HG03354 (cell line): ENCODE results near the gene CRTAC1.
"Not testable (repeated sequence)": the region's sequence is repeated elsewhere in the genome, so short reads cannot be mapped to it uniquely, and the experiment has no call there.

ENCODE experiments used
- ATAC-seq: cut with Tn5 transposase; IDR thresholded peaks from one replicate; pipeline ENCODE4 v1.9.1; 2021; ENCODE audit warnings: mild to moderate bottlenecking; ENCODE audit not compliant: unreplicated experiment, poor library complexity, severe bottlenecking

The CRTAC1 gene

DNA sequence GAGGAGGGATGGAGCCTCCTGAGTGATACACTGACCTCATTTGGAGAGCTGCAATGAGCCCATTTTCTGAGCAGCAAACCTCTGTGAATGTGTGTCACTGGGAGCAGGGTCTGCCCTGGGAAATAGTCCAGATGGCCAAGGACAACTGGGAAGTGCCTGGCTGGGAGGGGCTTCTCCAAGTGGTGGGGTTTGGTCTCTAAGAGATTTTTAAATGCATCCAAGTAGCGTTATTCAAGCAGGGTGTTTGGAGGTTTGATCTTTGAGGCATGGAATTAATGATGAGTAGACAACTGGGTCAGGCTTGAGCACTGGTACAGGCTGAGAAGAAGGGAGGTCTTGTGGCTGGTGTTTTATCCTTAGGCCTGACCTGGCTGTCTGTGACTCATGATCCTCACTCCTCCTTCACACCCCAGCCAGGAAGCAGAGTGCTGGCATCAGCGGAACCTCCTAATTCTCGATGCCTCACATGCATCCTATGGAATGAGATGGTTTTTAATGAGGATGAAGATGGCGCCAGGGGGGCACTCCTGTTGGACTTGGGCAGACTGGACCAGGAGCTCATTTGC is 177.5 kb downstream of the CRTAC1 start:
- ATAC-seq: no peak

DNA sequence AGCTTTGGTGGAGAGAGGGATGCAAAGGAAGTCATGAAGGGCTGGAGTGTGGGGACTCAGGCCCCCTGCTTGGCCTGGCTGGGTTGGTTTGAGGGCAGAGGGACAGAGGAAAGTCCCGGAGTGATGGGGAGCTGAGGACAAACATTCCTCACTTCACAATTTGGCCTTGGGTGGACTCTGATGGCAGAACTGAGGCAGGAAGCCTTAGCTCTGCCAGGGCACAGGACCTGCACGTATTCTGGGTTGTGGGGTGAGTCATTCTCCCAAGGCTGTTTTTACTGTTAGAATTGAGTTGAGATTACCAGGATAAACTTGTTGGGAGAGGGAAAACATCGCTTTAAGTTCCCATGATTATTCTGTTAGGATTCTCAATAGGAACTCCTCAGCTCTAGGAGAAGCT is 178.1 kb downstream of the CRTAC1 start:
- ATAC-seq: no peak

DNA sequence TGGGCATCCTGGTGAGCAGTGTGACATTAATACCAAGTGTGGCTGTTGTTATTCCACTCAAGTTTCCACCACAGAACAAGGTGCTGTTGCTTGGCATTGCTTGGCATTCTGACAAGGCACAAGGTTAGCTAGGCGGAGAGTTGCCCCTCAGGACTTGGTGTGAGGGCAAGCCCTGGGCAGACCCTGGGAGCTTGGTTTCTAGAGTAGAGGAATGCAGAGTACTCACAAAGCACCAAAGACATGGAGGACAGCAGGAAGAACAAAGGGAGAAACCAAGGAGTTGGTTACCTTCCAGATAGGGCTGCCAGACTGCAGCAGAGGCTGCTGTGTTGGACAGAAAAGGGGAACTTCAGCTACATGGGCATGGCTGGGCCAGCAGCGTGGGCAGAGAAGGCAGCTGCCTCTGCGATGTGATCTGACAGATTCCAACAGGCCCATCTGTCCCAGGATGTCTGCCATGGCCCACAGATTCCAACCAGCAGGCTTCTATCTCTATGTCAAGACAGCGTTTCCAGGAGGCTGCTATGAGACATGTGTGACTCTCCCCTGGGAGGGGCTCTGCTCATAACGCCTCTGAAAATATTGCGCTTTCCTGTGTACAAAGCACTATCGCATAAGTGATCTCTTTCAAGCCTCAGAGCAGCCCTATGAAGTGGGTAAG is 178.9 kb downstream of the CRTAC1 start:
- ATAC-seq: no peak

DNA sequence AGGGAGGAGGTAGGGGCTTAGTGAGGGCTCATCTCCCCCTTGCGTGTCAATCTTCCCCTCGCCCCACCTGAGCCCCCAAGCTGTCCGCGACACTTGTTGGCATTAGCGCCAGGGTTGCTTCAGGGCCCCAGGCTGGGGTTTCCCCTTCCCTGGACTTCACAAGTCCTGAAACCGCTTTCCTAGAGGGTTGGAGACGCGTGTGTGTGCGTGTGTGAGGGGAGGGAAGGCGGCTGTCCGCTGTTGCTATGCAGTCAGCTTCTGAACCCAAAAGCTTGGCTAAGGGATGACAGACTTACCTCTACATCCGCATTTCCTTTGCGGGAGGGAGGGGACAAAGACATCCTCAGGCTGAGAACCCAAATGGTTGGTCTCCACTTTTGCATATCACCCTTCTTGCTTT is 180.0 kb downstream of the CRTAC1 start:
- no peak for ATAC-seq

DNA sequence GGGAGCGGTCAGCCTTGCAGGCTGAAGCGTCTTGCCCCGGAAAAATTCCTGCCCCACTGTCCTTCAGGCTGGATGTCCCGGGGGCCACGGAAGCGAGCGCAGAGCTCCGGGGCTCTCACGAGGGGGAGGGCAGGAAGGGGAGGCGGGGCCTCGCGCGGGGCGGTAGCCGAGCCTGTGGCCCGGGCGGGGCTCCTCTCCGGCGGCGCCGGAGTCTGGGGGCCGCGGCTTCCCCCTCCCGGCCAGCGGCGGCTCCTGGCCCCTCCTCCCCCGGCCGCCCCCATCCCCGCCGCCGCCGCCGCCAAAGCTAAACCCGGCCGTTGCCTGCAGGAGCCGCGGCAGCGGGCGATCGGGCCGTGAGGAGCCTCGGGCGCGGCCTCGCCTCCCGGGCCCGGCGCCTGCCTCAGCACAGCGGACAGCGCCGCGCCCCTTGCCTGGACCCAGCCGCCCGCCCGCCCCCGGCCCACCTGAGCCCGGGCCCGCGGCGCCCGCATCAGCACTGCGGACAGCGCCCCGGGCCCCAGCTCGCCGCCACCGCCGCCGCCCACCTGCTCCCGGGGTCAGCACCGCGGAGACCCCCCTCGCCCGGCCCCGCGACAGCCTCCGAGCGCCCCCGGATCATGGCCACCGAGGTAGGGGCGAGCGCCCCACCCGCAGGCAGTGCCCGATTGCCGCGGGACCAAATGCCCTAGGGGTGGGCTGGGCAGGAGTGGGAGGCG is 180.6 kb downstream of the CRTAC1 start, which contains the start of gene GOLGA7B:
Gene GOLGA7B (plus strand): TSS at position 157 of the 716 bp plus-strand sequence. CDS start 461 bp downstream, at position 618.
- peak; percentile 74 for ATAC-seq

DNA sequence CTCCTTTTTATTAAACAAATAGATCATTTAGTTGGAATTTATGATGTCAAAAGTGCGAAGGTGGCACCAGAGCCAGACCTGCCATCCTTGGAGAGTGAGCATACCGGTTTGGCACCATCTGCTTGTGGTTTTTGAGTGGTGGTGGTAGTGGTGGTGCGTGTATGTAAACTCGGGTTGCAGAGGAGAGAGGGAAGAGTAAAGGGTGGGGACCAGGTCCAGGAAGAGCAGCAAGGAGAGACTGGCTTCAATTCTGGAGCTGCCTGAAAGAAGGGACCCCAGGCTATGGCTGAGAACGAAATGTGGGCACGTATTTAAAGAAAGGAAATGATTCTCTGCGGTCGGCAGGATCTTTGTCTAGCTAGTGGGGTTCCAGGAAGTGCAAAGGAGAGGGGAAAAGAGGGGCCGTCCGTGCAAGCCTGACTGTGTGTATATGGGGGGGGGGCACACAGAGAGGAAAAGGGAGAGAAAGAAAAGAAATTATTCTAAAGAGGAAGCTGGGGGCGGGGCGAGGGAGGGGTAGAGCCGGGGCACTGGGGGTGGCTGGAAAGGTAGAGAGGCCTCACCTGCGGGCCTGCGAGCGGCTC is 181.2 kb downstream of the CRTAC1 start:
- peak; percentile 28 for ATAC-seq

DNA sequence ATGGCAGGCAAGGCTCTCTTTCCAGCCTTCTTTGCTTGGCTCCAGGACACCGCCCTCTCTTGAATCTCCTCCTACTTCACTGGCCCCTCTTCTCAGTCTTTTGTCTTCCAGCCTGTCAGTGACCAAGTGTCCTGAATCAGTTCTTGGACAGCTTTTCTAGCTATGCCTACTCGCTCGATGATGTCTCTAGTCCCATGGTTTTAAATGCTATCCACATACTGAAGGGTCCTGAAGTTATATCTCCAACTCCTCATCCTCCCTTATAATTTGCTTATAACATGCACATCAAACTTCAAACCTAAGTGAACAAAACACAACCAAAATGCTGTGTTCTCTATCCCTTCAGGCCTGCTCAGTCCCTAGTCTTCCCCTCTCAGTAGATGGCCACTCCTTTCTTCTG is 185.7 kb downstream of the CRTAC1 start:
- no peak for ATAC-seq

DNA sequence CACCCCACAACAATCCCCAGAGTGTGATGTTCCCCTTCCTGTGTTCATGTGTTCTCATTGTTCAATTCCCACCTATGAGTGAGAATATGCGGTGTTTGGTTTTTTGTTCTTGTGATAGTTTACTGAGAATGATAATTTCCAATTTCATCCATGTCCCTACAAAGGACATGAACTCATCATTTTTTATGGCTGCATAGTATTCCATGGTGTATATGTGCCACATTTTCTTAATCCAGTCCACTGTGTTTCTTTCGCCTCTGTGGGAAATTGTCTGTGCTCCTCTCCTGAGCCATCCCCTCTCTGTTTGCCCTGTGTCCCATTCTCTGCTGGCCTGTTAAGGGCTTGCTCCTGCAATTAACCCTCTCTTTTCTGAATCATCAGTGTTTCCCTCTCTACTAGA is 186.4 kb downstream of the CRTAC1 start:
- not testable (repeated sequence) for ATAC-seq

DNA sequence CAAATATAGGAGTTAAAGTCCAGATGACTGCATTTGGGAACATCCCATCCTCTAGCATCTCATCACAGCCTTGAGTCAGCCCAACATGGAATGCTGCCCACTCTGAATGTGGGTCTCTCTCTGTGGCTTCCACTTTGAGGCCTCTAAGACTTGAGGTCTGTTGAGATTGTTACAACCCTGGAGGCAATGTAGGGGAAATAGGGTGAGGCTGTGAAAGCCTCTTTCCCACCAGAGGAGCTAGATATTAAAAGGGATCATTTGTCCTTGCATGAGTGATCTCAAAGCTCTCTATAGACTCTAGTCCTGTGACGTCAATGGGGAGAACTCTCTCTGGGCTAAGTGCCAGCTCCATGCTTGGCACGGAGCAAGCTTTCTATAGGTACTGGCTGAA is 187.1 kb downstream of the CRTAC1 start:
- no peak for ATAC-seq

DNA sequence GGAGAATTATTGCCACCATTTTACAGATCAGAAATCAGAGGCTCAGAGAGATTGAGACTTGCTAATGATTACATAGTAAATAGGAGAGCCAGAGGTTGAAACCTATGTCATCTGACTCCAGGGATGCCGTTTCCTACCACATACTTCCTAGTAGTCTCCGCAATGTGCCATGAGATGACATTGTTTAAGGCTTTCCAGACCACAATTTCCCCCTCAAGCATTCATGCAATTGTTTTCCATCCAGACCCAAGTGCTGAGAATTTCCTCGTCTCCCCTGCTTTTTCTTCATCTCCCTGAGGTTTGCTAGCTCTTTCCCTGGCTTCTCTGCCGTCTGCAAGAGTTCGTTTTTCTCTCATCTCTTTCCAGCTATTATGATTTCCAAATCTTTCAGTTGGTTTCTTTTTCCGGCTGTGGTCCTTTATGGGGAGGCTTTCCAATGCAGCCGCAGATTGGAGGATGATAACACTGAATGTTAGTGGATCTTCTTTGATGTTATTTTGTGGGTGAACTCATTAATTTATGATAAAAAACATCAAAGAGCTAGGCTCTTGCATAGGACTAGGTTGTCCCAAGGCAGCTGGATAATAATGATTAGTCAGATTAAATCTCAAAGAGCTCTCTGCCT is 187.7 kb downstream of the CRTAC1 start:
- no peak for ATAC-seq

DNA sequence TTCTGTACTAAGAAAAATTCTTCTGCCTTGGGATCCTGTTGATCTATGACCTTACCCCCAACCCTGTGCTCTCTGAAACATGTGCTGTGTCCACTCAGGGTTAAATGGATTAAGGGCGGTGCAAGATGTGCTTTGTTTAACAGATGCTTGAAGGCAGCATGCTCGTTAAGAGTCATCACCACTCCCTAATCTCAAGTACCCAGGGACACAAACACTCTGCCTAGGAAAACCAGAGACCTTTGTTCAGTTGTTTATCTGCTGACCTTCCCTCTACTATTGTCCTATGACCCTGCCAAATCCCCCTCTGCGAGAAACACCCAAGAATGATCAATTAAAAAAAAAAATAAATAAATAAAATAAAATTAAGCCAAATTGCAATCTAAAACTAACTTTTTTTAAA is 188.3 kb downstream of the CRTAC1 start:
- ATAC-seq: not testable (repeated sequence)

DNA sequence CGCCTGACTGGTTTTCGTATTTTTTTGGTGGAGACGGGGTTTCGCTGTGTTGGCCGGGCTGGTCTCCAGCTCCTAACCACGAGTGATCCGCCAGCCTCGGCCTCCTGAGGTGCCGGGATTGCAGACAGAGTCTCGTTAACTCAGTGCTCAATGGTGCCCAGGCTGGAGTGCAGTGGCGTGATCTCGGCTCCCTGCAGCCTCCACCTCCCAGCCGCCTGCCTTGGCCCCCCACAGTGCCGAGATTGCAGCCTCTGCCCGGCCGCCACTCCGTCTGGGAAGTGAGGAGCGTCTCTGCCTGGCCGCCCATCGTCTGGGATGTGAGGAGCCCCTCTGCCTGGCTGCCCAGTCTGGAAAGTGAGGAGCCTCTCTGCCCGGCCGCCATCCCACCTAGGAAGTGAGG is 189.3 kb downstream of the CRTAC1 start:
- ATAC-seq: not testable (repeated sequence)

DNA sequence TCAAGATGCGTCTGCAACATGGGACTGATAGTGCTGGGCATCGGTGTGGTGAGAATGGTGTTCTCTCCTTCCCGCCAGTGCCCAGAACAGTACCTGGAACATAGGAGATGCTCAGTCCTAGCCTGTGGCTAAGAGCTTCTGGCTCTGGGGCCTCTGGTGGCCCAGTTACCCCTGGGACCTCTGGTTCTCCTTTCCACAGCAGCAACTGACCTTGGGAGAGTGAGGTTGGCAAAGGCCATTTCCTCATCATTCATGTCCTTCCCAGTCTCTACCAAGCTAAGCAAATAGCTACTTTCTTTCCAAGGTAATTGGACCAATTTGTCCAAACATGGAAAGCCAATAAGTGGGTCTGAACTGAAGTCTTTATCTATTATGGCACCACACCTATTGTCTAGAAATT is 192.3 kb downstream of the CRTAC1 start:
- ATAC-seq: no peak

DNA sequence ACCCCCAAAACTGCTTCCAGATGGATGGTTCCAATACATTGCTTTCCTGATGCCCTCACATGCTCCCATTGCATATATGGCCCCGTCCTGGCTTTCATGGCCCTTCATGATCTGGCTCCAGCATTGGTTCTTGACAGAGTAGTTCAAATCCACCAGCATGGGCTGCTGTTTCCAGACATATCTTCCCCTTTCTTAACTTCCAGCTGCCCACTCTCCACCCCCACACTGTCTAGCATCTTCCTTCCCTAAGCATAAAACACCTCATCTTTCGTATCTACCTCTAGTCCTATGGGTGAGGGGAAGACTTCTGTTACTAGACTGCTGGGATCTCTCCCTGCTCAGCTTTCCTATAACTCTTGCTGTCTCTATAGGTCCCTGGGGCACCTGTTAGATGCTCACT is 194.0 kb downstream of the CRTAC1 start:
- ATAC-seq: no peak

DNA sequence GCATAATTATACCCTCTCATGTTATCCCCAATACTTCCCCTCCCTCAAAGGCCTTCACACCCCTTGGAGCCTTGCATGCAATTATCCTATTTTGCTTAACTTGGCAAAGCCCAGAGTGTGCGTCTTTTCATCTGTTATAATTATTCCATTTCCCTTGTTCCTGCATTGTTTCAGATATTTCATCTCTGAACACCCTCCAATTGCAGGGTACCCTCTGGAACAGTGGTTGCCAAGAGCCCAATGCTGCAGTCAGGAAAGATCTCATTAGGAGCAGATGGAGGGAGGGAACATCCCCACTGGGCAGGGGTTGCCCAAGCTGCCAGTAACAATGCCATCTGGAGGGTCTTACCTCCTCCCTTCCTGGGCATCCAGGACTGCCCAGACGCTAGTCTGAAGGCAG is 199.2 kb downstream of the CRTAC1 start:
- no peak for ATAC-seq

DNA sequence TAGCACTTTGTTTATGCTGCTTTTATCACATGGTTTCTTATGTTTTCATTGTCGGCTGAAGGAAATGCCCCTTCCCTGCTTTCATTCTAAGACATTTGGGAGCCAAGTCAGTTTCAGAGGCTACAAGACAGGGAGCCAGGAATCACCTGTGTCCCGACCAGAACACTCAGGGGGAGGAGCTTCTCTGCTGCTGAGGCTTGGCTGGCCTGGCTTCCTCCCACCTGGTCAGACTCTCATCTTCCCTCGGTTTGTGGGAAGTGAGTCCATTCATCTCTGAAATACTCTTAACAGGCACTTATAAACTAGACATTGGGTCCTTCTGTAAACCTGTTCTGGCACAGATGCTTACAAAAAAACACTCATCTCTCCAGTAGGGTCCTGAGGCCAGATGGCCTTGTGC is 200.4 kb downstream of the CRTAC1 start:
- no peak for ATAC-seq

DNA sequence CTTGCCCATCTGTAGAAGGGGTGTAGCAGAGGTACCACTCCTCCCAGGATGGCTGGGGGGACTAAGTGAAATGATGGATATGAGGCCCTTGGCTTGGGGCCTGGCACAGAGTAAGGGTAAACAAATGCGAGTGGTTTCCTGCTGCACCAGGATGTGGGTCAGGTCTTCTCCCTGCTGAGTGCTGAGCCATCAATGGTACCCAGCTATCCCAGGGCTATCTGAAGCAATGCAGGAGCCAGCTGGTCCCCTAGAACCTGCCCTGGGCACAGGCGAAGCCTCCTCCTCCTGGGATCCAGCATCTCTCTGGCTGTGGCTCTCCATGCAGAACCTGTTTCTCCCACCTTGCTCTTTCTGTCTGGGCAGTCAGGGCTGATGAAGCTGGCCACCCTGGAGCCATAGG is 201.7 kb downstream of the CRTAC1 start:
- no peak for ATAC-seq

DNA sequence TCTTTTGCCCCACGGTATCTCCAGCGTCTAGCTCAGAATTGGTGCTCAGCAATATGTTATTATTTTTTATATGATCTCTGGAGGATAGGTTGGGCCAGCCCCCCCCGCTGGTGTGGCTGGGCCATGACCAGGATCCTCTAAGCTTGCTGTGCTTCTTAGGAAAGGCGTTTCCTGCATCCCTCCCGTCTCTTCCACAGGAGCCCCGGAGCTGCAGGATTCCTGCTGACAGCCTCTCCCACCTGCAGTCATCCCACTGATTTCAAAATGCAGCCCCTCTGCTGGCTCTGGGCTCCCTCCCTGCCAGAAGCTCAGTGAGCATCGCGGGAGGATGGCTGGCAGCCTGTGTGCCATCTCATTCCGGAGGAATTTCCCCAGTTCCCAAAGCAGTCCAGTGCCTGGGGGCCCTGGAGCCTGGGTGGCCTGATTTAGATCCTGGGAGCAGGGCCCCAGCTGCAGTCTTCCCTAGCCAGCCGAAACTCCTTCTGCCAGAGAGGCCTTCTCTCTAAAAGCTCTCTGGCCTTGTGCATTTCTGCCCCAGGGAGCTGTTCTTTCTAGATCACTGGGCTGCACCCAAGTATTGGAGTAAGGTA is 202.6 kb downstream of the CRTAC1 start:
- no peak for ATAC-seq

DNA sequence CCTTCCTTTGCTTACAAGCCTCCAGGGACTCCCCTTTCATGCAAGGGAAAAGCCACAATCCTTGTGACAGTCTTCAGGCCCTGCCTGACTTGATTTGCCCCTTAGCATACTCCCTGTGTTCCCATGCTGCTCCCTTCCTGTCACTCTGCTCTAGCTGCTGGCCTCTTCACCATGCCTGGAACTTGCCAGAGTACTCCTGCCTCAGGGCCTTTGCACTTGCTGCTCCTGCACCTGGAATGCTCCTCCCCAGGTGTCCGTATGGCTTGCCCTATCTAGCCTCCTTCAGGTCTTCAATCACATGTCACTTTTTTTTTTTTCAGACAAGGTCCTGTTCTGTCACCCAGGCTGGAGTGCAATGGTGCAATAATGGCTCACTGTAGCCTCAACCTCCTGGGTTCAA is 203.5 kb downstream of the CRTAC1 start:
- ATAC-seq: no peak
